Measurements from ENCODE around the gene SLC4A3.
"Not testable (repeated sequence)": the region's sequence is repeated elsewhere in the genome, so short reads cannot be mapped to it uniquely, and the experiment has no call there.

Gene SLC4A3

GRCh38 chr2:219675221-219675620 lies 47.8 kb downstream of the SLC4A3 start:
- DNase-seq (ENCODE audit: low read depth, low spot score), result peak; percentile 68

DNA sequence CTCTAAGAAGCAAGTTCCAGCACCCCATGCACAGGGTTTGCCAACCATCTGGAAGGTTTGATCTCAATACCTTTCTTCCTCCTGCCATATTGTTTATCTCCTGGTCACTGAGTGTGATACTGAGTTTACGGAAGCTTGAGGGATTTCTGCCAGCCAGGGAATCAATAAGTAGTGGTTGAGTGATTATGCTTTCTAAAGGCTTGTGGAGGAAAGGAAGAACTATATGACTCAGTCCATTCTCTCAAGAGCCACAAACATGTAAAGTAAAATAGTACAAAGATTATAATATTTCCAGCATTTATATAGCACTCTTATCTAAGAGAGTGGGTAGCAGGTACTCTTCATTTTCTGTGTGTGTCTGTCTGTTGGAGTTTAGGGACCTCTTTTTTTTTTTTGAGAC lies 49.2 kb downstream of the SLC4A3 start:
- peak; percentile 46 for DNase-seq (ENCODE audit: low read depth, low spot score)

GRCh38 chr2:219679041-219679440 lies 51.6 kb downstream of the SLC4A3 start:
- no peak for DNase-seq (ENCODE audit: low read depth, low spot score)

- no peak for DNase-seq (ENCODE audit: low read depth, low spot score)
Observed at GRCh38 chr2:219679571-219679970, 52.1 kb downstream of the SLC4A3 start.

GRCh38 chr2:219680958-219681693 lies 53.7 kb downstream of the SLC4A3 start:
- no peak for DNase-seq (ENCODE audit: low read depth, low spot score)

DNA sequence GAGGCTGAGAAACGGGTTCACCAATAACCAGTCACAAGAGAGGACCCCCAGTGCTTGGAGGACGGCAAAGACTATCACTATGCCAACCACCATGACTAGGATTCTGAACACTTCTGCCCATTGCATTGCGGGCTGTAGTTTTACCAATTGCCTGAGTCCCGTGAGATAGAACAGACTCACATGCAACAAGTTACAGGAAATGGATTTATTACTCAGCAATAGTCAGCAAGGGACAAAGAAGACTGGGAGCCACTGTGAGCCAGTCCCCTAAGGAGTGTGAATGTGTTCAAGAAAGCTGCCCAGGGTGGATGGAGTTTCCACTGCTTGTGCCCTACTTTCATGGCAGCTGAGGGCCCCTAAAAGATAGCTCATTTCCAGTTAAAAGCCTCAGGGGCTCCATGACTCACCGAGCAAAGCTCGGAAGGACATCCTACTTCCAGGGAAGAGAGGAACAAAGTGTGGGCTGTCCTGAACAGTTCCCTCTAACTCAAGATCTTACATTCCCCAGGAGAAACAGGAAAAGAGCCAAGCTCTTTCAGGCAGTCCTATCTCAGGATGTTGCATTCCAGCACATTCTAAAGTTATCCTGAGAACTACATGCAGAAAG lies 54.4 kb downstream of the SLC4A3 start:
- peak; percentile 59 for DNase-seq (ENCODE audit: low read depth, low spot score)

DNA sequence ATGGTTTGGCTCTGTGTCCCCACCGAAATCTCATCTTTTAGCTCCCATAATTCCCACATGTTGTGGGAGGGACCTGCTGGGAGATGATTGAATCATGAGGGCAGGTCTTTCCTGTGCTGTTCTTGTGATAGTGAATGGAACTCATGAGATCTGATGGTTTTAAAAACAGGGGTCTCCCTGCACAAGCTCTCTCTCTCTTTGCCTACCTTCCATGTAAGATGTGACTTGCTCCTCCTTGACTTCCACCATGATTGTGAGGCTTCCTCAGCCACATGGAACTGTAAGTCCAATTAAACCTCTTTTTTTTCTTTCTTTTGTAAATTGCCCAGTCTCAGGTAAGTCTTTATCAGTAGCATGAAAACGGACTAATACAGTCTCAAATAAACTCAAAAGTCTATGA lies 56.0 kb downstream of the SLC4A3 start:
- DNase-seq (ENCODE audit: low read depth, low spot score), result not testable (repeated sequence)

- no peak for DNase-seq (ENCODE audit: low read depth, low spot score)
Observed at GRCh38 chr2:219684721-219685689, 57.6 kb downstream of the SLC4A3 start.

DNA sequence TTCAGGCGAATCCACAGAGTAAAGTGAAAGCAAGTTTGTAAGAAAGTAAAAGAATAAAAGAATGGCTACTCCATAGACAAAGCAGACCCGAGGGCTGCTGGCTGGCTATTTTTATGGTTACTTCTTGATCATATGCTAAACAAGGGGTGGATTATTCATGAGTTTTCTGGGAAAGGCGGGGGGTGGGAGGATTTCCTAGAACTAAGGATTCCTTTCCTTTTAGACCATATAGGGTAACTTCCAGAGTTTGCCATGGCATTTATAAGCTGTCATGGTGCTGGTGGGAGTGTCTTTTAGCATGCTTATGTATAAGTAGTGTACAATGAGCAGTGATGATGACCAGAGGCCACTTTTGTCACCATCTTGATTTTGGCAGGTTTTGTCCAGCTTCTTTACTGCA lies 59.8 kb downstream of the SLC4A3 start:
- DNase-seq (ENCODE audit: low read depth, low spot score), result peak; percentile 93

- DNase-seq (ENCODE audit: low read depth, low spot score), result no peak
Observed at GRCh38 chr2:219687882-219688559, 60.6 kb downstream of the SLC4A3 start.

GRCh38 chr2:219688560-219689445 lies 61.4 kb downstream of the SLC4A3 start:
- DNase-seq (ENCODE audit: low read depth, low spot score), result peak; percentile 96

GRCh38 chr2:219689676-219690628 lies 62.5 kb downstream of the SLC4A3 start:
- peak; percentile 88 for DNase-seq (ENCODE audit: low read depth, low spot score)

DNA sequence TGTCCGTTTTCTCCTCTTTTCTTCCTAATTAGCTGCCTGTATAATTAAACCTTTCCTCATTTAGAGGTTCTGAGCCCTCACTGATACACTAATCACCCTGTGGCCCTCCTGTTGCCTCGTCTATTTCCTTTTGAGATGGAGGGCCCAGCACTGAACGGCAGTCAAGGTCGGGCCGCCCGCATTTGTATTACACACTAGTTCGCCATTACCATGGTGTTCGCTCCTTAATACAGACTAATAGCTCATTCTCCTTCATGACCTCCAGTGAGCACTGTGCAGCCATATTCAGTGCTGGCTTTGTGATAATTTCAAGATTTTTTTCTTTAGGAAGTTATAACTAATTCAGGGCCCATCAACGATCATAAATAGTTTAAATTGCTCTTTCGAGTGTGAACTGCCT lies 64.1 kb downstream of the SLC4A3 start:
- DNase-seq (ENCODE audit: low read depth, low spot score), result no peak
